ENCODE results near the gene SKOR1.

The SKOR1 gene

GRCh38 chr15:67832897-67833709 is 7.8 kb downstream of the SKOR1 start:
- DNase-seq, result no peak

- no peak for DNase-seq
Observed at GRCh38 chr15:67833710-67834511, 8.6 kb downstream of the SKOR1 start.

- no peak for DNase-seq
Observed at GRCh38 chr15:67834581-67835296, 9.4 kb downstream of the SKOR1 start.

- DNase-seq, result no peak
Observed at GRCh38 chr15:67835297-67836133, 10.2 kb downstream of the SKOR1 start.

GRCh38 chr15:67836134-67836455 is 10.8 kb downstream of the SKOR1 start:
- DNase-seq, result no peak

- DNase-seq, result peak; percentile 51
Observed at GRCh38 chr15:67836477-67836876, 11.2 kb downstream of the SKOR1 start.

- DNase-seq, result no peak
Observed at GRCh38 chr15:67836955-67837354, 11.6 kb downstream of the SKOR1 start.

- DNase-seq, result no peak
Observed at GRCh38 chr15:67838789-67839332, 13.6 kb downstream of the SKOR1 start.

GRCh38 chr15:67839499-67839928 is 14.2 kb downstream of the SKOR1 start:
- no peak for DNase-seq

- peak; percentile 94 for DNase-seq
Observed at GRCh38 chr15:67839929-67840748, 14.8 kb downstream of the SKOR1 start, which contains the start of gene RNU6-1. Gene RNU6-1, minus strand, starts transcription at chr15:67840045.

- no peak for DNase-seq
Observed at GRCh38 chr15:67840749-67841512, 15.6 kb downstream of the SKOR1 start.

- DNase-seq, result no peak
Observed at GRCh38 chr15:67841513-67841762, 16.1 kb downstream of the SKOR1 start.

- DNase-seq, result no peak
Observed at GRCh38 chr15:67843092-67843501, 17.8 kb downstream of the SKOR1 start.

GRCh38 chr15:67843571-67844387 is 18.5 kb downstream of the SKOR1 start:
- DNase-seq, result no peak

GRCh38 chr15:67845974-67846373 is 20.7 kb downstream of the SKOR1 start:
- DNase-seq, result no peak

- DNase-seq, result no peak
Observed at GRCh38 chr15:67849538-67849937, 24.2 kb downstream of the SKOR1 start.

- no peak for DNase-seq
Observed at GRCh38 chr15:67850336-67850735, 25.0 kb downstream of the SKOR1 start.

GRCh38 chr15:67850994-67851571 is 25.8 kb downstream of the SKOR1 start:
- DNase-seq, result no peak

- DNase-seq, result no peak
Observed at GRCh38 chr15:67852418-67852817, 27.1 kb downstream of the SKOR1 start.

GRCh38 chr15:67853454-67853853 is 28.1 kb downstream of the SKOR1 start:
- DNase-seq, result no peak
